HG02759 (cell line): ENCODE measurements around the gene ARTN.

Experiments
- ATAC-seq: cut with Tn5 transposase; IDR thresholded peaks from one replicate; pipeline ENCODE4 v1.9.1; 2021; ENCODE audit warnings: mild to moderate bottlenecking, moderate library complexity; ENCODE audit not compliant: unreplicated experiment

Gene ARTN

DNA sequence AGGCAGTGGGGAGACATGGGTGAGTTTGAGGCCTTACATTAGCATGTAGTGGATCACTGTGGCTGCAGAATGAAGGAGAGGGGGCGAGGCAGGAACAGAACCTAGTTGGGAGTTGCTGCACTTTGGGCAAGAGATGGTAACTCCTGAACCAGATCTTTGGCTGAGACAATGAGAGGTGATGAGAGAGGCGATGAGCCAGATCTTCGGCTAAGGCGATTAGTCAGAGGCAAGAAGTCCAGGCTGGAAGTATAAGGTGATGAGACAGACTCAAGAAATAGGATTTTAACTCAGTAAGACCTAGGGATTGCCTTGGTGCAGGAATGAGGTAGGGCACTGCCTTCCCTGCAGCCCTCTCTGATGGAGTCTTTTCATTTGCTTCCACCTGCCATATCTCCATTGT is 9.1 kb upstream of the ARTN start:
- no peak for ATAC-seq

- no peak for ATAC-seq
Observed at GRCh38 chr1:43925846-43926245, 7.8 kb upstream of the ARTN start.

GRCh38 chr1:43930168-43930948 is 3.2 kb upstream of the ARTN start:
- no peak for ATAC-seq

- no peak for ATAC-seq
Observed at GRCh38 chr1:43930949-43931275, 2.7 kb upstream of the ARTN start.

DNA sequence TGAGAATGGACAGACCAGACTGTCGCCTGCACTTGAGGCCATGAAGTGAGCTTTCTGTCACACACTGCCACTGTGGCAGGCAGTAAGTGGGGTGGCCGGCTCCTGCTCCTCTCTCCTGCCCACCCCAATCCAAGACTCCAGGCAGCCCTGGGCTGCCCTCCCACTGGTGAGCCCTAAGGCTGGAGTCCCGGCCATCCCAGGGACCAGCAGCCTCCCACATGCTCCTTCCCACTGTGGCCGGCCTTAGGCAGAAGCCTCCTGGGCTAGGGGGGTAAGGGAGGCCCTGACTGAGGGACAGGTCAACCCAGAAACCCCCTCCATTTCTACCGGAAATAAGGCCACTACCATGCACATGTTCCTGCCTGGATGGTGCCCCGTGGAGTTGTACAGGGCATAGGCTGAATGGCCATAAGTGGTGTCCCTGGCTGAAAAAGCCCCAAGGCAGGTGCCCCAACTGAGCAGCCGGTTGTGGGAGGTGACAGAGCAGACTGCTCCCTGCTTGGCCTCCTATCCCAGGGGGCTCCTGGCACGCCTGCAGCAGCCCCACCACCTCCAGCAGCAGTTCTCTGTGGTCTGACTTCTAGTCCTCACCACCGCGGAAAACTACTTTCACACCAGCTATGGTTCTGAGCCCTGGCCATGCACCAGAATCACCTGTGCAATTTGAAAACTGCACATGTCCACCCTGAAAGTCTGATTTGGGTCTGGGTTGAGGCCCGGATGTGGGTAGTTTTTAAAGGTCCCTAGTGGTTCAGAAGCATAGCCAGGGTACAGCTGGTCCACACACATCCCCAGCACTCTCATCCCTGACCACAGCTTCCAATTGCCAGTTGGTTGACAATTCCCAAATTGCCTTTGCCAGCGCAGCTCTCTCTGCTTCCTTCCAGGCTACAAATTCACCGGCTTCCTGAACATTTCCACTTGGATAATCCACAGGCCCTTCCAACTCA is 1.6 kb upstream of the ARTN start:
- ATAC-seq = no peak

- no peak for ATAC-seq
Observed at GRCh38 chr1:43932786-43933385, 715 bp upstream of the ARTN start.

GRCh38 chr1:43934101-43934985 is 742 bp downstream of the ARTN start:
- ATAC-seq = no peak

GRCh38 chr1:43934986-43935324 is 1.4 kb downstream of the ARTN start:
- no peak for ATAC-seq

DNA sequence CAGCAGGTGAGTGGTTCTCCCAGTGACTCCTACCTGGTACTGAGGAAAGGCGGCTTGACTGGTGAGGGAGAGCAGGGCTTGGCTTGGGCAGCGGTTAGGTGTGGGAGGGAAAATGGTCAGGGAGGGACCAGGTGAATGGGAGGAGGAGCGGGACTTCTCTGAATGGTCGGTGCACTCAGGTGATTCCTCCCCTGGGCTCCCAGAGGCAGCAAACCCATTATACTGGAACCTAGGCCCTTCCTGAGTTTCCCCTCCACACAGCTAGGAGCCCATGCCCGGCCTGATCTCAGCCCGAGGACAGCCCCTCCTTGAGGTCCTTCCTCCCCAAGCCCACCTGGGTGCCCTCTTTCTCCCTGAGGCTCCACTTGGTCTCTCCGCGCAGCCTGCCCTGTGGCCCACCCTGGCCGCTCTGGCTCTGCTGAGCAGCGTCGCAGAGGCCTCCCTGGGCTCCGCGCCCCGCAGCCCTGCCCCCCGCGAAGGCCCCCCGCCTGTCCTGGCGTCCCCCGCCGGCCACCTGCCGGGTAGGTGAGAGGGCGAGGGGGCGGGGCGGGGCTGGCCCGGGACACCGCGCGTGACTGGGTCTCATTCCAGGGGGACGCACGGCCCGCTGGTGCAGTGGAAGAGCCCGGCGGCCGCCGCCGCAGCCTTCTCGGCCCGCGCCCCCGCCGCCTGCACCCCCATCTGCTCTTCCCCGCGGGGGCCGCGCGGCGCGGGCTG is 2.3 kb downstream of the ARTN start:
- ATAC-seq = no peak

DNA sequence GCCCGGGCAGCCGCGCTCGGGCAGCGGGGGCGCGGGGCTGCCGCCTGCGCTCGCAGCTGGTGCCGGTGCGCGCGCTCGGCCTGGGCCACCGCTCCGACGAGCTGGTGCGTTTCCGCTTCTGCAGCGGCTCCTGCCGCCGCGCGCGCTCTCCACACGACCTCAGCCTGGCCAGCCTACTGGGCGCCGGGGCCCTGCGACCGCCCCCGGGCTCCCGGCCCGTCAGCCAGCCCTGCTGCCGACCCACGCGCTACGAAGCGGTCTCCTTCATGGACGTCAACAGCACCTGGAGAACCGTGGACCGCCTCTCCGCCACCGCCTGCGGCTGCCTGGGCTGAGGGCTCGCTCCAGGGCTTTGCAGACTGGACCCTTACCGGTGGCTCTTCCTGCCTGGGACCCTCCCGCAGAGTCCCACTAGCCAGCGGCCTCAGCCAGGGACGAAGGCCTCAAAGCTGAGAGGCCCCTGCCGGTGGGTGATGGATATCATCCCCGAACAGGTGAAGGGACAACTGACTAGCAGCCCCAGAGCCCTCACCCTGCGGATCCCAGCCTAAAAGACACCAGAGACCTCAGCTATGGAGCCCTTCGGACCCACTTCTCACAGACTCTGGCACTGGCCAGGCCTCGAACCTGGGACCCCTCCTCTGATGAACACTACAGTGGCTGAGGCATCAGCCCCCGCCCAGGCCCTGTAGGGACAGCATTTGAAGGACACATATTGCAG is 3.0 kb downstream of the ARTN start:
- ATAC-seq = no peak

- ATAC-seq = no peak
Observed at GRCh38 chr1:43937179-43937865, 3.7 kb downstream of the ARTN start.

DNA sequence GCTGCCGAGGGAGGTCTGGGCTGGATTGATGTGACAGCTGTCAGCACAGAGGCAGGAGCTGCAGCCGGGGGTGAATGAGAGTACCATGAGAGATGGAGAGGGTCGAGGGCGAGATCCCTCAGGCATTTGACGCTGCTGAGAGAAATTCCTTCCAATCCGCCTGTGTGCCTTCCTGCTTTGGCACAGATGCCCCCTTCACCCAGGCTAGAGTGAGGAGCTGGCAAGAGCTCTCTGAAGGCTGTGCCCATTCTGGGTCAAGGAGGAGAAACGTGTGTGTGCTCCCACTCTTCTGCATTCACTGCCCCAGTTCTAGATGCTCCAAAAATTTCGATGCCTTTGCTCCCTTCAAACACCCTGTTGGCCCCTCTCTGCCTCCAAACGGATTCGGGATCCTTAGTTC is 4.8 kb downstream of the ARTN start:
- ATAC-seq = no peak

GRCh38 chr1:43938892-43939587 is 5.4 kb downstream of the ARTN start:
- no peak for ATAC-seq

DNA sequence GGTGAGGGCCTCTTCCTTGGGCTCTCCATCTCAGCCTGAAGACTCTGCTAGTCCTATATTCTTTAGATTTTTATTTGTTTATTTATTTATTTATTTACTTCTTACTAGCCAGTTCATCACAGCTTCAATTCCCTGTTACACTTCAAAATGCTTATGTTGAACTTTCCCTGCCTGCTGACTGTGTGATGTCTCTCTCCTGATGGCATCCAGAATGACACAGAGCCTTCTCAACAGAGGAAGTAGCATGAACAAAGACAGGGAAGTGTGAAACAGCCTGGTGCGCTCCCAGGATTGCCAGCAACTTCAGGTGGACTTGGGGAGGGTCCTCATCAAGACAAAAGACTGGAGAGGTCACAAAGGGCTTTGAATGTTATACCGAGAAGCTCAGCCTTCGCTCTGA is 8.8 kb downstream of the ARTN start:
- no peak for ATAC-seq

- ATAC-seq = no peak
Observed at GRCh38 chr1:43944860-43945259, 11.3 kb downstream of the ARTN start.

DNA sequence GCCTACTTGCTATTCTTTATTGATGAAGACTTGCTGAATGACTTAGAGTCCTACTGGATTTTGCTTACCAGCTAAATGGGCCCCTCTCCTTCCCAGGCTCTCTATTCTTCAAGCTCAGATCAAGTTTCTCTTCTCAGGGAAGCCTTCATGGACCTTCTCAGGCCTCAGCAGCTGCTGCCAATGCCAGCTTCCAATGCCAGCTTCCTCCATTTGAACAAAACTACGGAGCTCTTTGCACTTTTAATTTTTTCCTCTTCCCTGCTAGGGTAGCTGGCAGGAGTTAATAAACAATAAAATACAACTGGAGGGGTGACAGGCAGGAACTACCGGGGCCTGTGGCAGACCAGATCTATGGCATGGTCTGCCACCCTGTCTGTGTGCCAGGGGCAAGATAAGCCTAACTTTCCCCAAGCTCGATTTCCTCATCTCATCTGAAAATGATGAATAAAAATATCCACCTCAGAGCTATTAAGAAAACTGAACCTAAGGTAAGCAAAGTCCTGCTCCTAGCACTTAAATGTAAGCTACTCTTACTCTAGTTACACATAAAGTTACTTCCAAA is 12.2 kb downstream of the ARTN start:
- ATAC-seq = no peak

GRCh38 chr1:43946236-43947060 is 12.8 kb downstream of the ARTN start, which contains the start of gene IPO13:
Gene IPO13, plus strand, starts transcription at chr1:43946950. Its CDS starts 651 bp downstream, at chr1:43947601.
- peak; percentile 91 for ATAC-seq
